ENCODE results near the gene INSRR. TPM values are rescaled to one million over a fixed set of nuclear protein-coding genes. Genes with fewer than 3 reads are reported as not detected.
A peak's percentile ranks its signal among the peaks of the same experiment; 100 is the strongest.

Gene INSRR
- total RNA-seq, 1 experiment from 2014 or later = not detected

GRCh38 chr1:156889802-156890580 lies 31.1 kb upstream of the INSRR start:
- in situ Hi-C loops (cut with HindIII; ENCODE audit: low pct_unique_long_range_greater_than_20kb, low sequenced_read_pairs) = no loop called here
- Histone ChIP-seq H3K9me3 (ENCODE audit: control insufficient read depth, insufficient read depth, low read depth, low read length) (no peaks in the 10 kb centered on the region), H3K36me3 (ENCODE audit: control insufficient read depth, insufficient read depth, low read length) (no peaks in the 10 kb centered on the region), H3K27ac (ENCODE audit: low read length) (no peak overlapping the region), H3K27me3 (ENCODE audit: control insufficient read depth, insufficient read depth, low read length) (no peaks in the 10 kb centered on the region), H3K4me3 (ENCODE audit: low read depth in 2 of 2, low read length in 2 of 2) (no peak overlapping the region), H3K4me1 (ENCODE audit: control insufficient read depth, insufficient read depth, low read length) (peaks cover 18% of the 10 kb centered on the region)
- intact Hi-C loops (cut with micrococcal nuclease; ENCODE audit: unreplicated experiment) = loop anchor here (1.0 kb wide), 1 partner anchor 93 kb away; no protein-coding TSS in a partner anchor
- peak; percentile 69 for DNase-seq (ENCODE audit: low read depth, low spot score)
- ATAC-seq = peak; percentile 39
- ChIA-PET POLR2A (no interaction called here), CTCF (interaction anchor here (0.5 to 3.1 kb wide), 9 partner anchors 9 to 200 kb away, joined by 3 to 15 read pairs (median 4); partner anchors contain the start of gene NTRK1)
- TF ChIP-seq, protein P1, sequence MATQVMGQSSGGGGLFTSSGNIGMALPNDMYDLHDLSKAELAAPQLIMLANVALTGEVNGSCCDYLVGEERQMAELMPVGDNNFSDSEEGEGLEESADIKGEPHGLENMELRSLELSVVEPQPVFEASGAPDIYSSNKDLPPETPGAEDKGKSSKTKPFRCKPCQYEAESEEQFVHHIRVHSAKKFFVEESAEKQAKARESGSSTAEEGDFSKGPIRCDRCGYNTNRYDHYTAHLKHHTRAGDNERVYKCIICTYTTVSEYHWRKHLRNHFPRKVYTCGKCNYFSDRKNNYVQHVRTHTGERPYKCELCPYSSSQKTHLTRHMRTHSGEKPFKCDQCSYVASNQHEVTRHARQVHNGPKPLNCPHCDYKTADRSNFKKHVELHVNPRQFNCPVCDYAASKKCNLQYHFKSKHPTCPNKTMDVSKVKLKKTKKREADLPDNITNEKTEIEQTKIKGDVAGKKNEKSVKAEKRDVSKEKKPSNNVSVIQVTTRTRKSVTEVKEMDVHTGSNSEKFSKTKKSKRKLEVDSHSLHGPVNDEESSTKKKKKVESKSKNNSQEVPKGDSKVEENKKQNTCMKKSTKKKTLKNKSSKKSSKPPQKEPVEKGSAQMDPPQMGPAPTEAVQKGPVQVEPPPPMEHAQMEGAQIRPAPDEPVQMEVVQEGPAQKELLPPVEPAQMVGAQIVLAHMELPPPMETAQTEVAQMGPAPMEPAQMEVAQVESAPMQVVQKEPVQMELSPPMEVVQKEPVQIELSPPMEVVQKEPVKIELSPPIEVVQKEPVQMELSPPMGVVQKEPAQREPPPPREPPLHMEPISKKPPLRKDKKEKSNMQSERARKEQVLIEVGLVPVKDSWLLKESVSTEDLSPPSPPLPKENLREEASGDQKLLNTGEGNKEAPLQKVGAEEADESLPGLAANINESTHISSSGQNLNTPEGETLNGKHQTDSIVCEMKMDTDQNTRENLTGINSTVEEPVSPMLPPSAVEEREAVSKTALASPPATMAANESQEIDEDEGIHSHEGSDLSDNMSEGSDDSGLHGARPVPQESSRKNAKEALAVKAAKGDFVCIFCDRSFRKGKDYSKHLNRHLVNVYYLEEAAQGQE (IDR thresholded peaks at IDR 0.05; ENCODE audit: insufficient read depth in 1 of 2, low read depth in 2 of 2, low read length in 1 of 2) = no peak
- TF ChIP-seq SIN3A (IDR thresholded peaks at IDR 0.05; ENCODE audit: borderline replicate concordance, insufficient read depth, low read depth, low read length) (no peak), TCF7L2 (IDR thresholded peaks at IDR 0.05; ENCODE audit: low read depth, low read length) (no peak), POLR2AphosphoS5 (IDR thresholded peaks at IDR 0.05; ENCODE audit: low read depth, low read length) (no peak)
- TF ChIP-seq, protein P2, sequence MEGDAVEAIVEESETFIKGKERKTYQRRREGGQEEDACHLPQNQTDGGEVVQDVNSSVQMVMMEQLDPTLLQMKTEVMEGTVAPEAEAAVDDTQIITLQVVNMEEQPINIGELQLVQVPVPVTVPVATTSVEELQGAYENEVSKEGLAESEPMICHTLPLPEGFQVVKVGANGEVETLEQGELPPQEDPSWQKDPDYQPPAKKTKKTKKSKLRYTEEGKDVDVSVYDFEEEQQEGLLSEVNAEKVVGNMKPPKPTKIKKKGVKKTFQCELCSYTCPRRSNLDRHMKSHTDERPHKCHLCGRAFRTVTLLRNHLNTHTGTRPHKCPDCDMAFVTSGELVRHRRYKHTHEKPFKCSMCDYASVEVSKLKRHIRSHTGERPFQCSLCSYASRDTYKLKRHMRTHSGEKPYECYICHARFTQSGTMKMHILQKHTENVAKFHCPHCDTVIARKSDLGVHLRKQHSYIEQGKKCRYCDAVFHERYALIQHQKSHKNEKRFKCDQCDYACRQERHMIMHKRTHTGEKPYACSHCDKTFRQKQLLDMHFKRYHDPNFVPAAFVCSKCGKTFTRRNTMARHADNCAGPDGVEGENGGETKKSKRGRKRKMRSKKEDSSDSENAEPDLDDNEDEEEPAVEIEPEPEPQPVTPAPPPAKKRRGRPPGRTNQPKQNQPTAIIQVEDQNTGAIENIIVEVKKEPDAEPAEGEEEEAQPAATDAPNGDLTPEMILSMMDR (IDR thresholded peaks at IDR 0.05) = peak; percentile 93
- BruUV-seq (replicated peaks) = no TSS peak

GRCh38 chr1:156887734-156888133 lies 28.8 kb upstream of the INSRR start:
- no peaks in the 10 kb centered on the region; the same call in 1 of the 2 replicates for H3K4me1 ChIP-seq (ENCODE audit: control insufficient read depth, insufficient read depth, low read length)
- no peak overlapping the region for H3K27ac ChIP-seq (ENCODE audit: low read length)
- DNase-seq (ENCODE audit: low read depth, low spot score) (no peak), ATAC-seq (no peak)
- no peaks in the 10 kb centered on the region for H3K36me3 ChIP-seq (ENCODE audit: control insufficient read depth, insufficient read depth, low read length)
- in situ Hi-C loops (cut with HindIII; ENCODE audit: low pct_unique_long_range_greater_than_20kb, low sequenced_read_pairs) = no loop called here
- no peak overlapping the region for H3K4me3 ChIP-seq (ENCODE audit: low read depth in 2 of 2, low read length in 2 of 2)
- BruUV-seq (replicated peaks) = no TSS peak
- no peaks in the 10 kb centered on the region for H3K27me3 ChIP-seq (ENCODE audit: control insufficient read depth, insufficient read depth, low read length)
- no peaks in the 10 kb centered on the region for H3K9me3 ChIP-seq (ENCODE audit: control insufficient read depth, insufficient read depth, low read depth, low read length)
- CTCF ChIA-PET = interaction anchor here (0.6 kb wide), 1 partner anchor 24 kb away, joined by 9 read pairs; no protein-coding TSS in a partner anchor
- intact Hi-C loops (cut with micrococcal nuclease; ENCODE audit: unreplicated experiment) = no loop called here
- TF ChIP-seq TCF7L2 (IDR thresholded peaks at IDR 0.05; ENCODE audit: low read depth, low read length) = no peak
- TF ChIP-seq, protein P2 (IDR thresholded peaks at IDR 0.05) = no peak
- TF ChIP-seq SIN3A (IDR thresholded peaks at IDR 0.05; ENCODE audit: borderline replicate concordance, insufficient read depth, low read depth, low read length) = no peak
- TF ChIP-seq POLR2AphosphoS5 (IDR thresholded peaks at IDR 0.05; ENCODE audit: low read depth, low read length) = no peak
- TF ChIP-seq, protein P1 (IDR thresholded peaks at IDR 0.05; ENCODE audit: insufficient read depth in 1 of 2, low read depth in 2 of 2, low read length in 1 of 2) = no peak
- POLR2A ChIA-PET = interaction anchor here (0.6 kb wide), 1 partner anchor 47 kb away, joined by 3 read pairs; no protein-coding TSS in a partner anchor
